ENCODE data around the gene ASCL2. TPM values are rescaled to one million over a fixed set of nuclear protein-coding genes. Genes with fewer than 3 reads are reported as not detected.

ASCL2 gene
- total and polyA plus RNA-seq, 7 experiments from 2014 or later = 0.32 to 2.1 (median 0.45) TPM; not detected in 3

DNA sequence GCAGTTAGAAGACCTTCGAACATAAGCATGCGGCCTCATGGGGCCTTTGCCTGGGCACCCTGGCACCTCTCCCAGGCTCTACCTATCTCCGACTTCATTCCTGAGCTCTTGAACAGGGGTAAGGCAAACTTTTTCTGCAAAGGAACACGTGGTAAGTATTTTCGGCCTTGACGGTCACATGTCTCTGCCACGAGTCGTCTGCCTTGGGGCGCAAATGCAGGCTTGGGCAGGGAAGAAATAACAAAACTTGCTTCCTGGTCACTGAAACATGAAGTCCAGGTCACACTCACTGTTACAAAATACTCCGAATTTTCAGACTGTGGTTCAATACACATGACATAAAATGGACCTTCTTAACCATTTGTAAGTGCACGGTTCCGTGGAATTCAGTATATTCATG, 3.4 kb upstream of the ASCL2 start:
- Mint-ChIP-seq H3K27me3 (peaks cover 0 to 45% (median 12%) of the 10 kb centered on the region in 5 donors), H3K27ac (no peak overlapping the region), H3K36me3 (peaks cover 0 to 11% (median 7%) of the 10 kb centered on the region in 5 donors), H3K4me3 (no peak overlapping the region), H3K9me3 (peaks cover 0 to 14% (median 4%) of the 10 kb centered on the region in 11 donors), H3K4me1 (peaks cover 0 to 7% (median 4%) of the 10 kb centered on the region in 7 donors)
- no peaks in the 10 kb centered on the region for H3K9me3 ChIP-seq (ENCODE audit: control insufficient read depth in 2 of 3, low read length in 3 of 3)
- ChIA-PET CTCF (no interaction called here), POLR2A (no interaction called here)
- H3K4me3 ChIP-seq (ENCODE audit: low read length) = no peak overlapping the region
- H3K4me1 ChIP-seq (ENCODE audit: control insufficient read depth in 2 of 2, insufficient read depth in 2 of 2, low read length in 2 of 2) = no peaks in the 10 kb centered on the region
- no peak overlapping the region for H3K27ac ChIP-seq (ENCODE audit: low read depth, low read length)
- ATAC-seq (no peak), DNase-seq (no peak)
- no peaks in the 10 kb centered on the region for H3K27me3 ChIP-seq (ENCODE audit: control insufficient read depth in 2 of 2, insufficient read depth in 2 of 2, low read length in 2 of 2)
- intact Hi-C loops (cut with micrococcal nuclease) = no loop called here
- no peaks in the 10 kb centered on the region for H3K36me3 ChIP-seq (ENCODE audit: control insufficient read depth in 2 of 3, insufficient read depth in 3 of 3, low read length in 3 of 3)

- no peak for ATAC-seq
- intact Hi-C loops (cut with micrococcal nuclease) = no loop called here
- peaks cover 0 to 10% (median 7%) of the 10 kb centered on the region in 5 donors for H3K36me3 Mint-ChIP-seq
- ChIA-PET POLR2A (no interaction called here), CTCF (no interaction called here)
- Histone ChIP-seq H3K27ac (ENCODE audit: low read depth, low read length) (no peak overlapping the region), H3K4me3 (ENCODE audit: low read length) (no peak overlapping the region), H3K9me3 (ENCODE audit: control insufficient read depth in 2 of 3, low read length in 3 of 3) (no peaks in the 10 kb centered on the region), H3K36me3 (ENCODE audit: control insufficient read depth in 2 of 3, insufficient read depth in 3 of 3, low read length in 3 of 3) (no peaks in the 10 kb centered on the region), H3K4me1 (ENCODE audit: control insufficient read depth in 2 of 2, insufficient read depth in 2 of 2, low read length in 2 of 2) (peaks cover 0 to 4% of the 10 kb centered on the region in 2 donors), H3K27me3 (ENCODE audit: control insufficient read depth in 2 of 2, insufficient read depth in 2 of 2, low read length in 2 of 2) (no peaks in the 10 kb centered on the region)
- no peak overlapping the region for H3K4me3 Mint-ChIP-seq
- peak in 1 of 9 donors; percentile 13 for DNase-seq
- H3K4me1 Mint-ChIP-seq = peaks cover 4 to 10% (median 4%) of the 10 kb centered on the region in 7 donors
- peaks cover 0 to 10% (median 2%) of the 10 kb centered on the region in 11 donors for H3K9me3 Mint-ChIP-seq
- H3K27me3 Mint-ChIP-seq = peaks cover 0 to 48% (median 12%) of the 10 kb centered on the region in 5 donors
- H3K27ac Mint-ChIP-seq = no peak overlapping the region
These were observed 2.9 kb upstream of the ASCL2 start for GRCh38 chr11:2273311-2273710.

GRCh38 chr11:2272946-2273280, 2.5 kb upstream of the ASCL2 start:
- Histone ChIP-seq H3K4me3 (ENCODE audit: low read length) (no peak overlapping the region), H3K36me3 (ENCODE audit: control insufficient read depth in 2 of 3, insufficient read depth in 3 of 3, low read length in 3 of 3) (no peaks in the 10 kb centered on the region), H3K27me3 (ENCODE audit: control insufficient read depth in 2 of 2, insufficient read depth in 2 of 2, low read length in 2 of 2) (no peaks in the 10 kb centered on the region), H3K9me3 (ENCODE audit: control insufficient read depth in 2 of 3, low read length in 3 of 3) (no peaks in the 10 kb centered on the region), H3K4me1 (ENCODE audit: control insufficient read depth in 2 of 2, insufficient read depth in 2 of 2, low read length in 2 of 2) (peaks cover 0 to 4% of the 10 kb centered on the region in 2 donors), H3K27ac (ENCODE audit: low read depth, low read length) (no peak overlapping the region)
- Mint-ChIP-seq H3K4me1 (peaks cover 3 to 10% (median 5%) of the 10 kb centered on the region in 7 donors), H3K4me3 (peak overlapping the region in 1 of 10 donors; percentile 1), H3K27me3 (peaks cover 0 to 48% (median 10%) of the 10 kb centered on the region in 5 donors), H3K36me3 (peaks cover 0 to 7% (median 4%) of the 10 kb centered on the region in 5 donors), H3K9me3 (peaks cover 0 to 7% (median under 1%) of the 10 kb centered on the region in 11 donors), H3K27ac (no peak overlapping the region)
- ChIA-PET POLR2A (no interaction called here), CTCF (no interaction called here)
- no peak for ATAC-seq
- no peak for DNase-seq
- intact Hi-C loops (cut with micrococcal nuclease) = no loop called here

DNA sequence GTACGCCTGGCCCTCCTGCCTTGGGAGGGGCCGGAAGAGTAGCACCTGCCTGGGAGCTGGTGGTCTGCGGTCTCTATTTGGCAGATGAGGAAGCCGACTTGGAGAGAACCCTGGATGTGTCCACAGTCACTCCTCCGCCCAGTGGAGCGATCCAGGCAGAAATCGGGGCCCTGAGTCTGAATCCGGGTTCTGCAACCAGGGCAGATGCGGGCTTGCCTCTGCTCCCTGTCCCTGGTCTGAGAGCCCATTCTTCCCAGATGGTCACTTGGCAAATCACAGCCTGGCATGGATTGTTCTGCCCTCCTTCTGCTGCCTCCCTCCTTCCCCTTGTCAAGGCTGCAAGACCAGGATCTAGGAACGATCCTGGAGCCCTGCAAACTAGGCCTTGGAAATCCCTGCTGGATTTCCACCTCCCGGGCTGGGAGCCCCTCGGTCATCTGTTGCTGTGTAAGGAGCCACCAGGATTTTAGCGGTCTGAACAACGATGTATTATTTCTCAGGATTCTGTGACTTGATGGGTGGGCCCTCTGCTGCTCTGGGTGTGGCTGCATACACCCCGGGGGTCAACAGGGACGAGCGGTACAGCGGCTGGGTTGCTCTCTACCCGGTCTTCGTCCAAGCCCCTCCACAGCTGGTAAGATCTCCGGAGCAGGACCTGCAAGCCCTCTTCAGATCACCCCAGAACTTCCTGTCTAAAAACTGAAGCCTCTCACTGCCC, 2.0 kb upstream of the ASCL2 start:
- H3K27ac ChIP-seq (ENCODE audit: low read depth, low read length) = no peak overlapping the region
- peak overlapping the region in 5 of 10 donors; percentile 29 to 82 (median 42) for H3K4me3 Mint-ChIP-seq
- peaks cover 0 to 10% (median 5%) of the 10 kb centered on the region in 7 donors for H3K4me1 Mint-ChIP-seq
- peaks cover 0 to 4% of the 10 kb centered on the region in 2 donors for H3K4me1 ChIP-seq (ENCODE audit: control insufficient read depth in 2 of 2, insufficient read depth in 2 of 2, low read length in 2 of 2)
- peaks cover 0 to 1% (median 0%) of the 10 kb centered on the region in 11 donors for H3K9me3 Mint-ChIP-seq
- ATAC-seq (no peak), DNase-seq (peak in 1 of 9 donors; percentile 21)
- ChIA-PET CTCF (no interaction called here), POLR2A (no interaction called here)
- H3K27me3 Mint-ChIP-seq = peaks cover 0 to 44% (median 8%) of the 10 kb centered on the region in 5 donors
- no peak overlapping the region for H3K27ac Mint-ChIP-seq
- H3K4me3 ChIP-seq (ENCODE audit: low read length) = no peak overlapping the region
- H3K36me3 Mint-ChIP-seq = peaks cover 0 to 2% (median 0%) of the 10 kb centered on the region in 5 donors
- no peaks in the 10 kb centered on the region for H3K36me3 ChIP-seq (ENCODE audit: control insufficient read depth in 2 of 3, insufficient read depth in 3 of 3, low read length in 3 of 3)
- H3K9me3 ChIP-seq (ENCODE audit: control insufficient read depth in 2 of 3, low read length in 3 of 3) = no peaks in the 10 kb centered on the region
- H3K27me3 ChIP-seq (ENCODE audit: control insufficient read depth in 2 of 2, insufficient read depth in 2 of 2, low read length in 2 of 2) = no peaks in the 10 kb centered on the region
- intact Hi-C loops (cut with micrococcal nuclease) = no loop called here

DNA sequence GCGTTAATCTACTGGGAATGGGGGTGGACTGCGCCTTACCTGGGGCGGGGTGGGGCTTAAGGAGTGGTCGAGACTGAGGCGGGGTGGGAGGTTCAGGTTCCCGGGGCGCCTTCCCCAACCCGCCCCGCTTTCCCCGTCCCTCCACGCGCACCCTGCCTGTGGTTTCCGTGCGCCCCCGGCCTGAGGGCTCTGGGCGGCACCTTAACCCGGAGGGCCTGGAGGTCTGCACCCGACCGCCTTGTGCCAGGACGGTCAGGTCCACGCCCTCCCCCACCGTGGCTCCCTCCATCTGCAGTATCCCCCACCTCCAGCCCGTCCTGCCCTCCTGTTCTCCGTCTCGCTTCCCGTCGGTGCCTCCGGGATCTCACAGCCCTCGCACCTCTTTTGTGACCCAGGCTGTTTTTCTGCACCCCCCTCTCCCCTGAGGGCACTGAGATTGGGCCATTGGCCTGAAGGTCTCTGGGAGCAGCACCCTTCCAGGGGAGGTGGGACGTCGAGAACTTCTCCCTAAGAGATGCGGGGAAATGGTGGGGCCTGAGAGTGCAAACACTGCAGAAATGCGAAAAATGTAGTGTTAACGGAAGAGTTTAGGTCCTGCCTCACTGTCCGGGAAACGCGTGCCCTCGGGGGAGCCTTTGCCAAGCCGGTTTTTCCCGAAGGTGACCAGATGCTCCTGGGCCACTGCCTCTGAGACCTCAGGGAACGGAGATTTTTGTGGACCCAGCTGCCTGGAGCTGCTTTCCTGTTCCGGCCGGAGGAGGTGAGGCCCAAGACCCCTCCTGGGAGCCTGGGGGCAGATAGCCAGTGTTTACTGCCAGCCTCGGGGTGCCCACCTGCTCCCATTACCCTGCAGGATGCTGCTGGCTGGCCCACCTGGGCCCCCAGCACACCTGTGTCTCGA, 1.2 kb upstream of the ASCL2 start:
- Mint-ChIP-seq H3K36me3 (no peaks in the 10 kb centered on the region), H3K27me3 (peaks cover 0 to 44% (median 8%) of the 10 kb centered on the region in 5 donors), H3K4me1 (peaks cover 0 to 12% (median 6%) of the 10 kb centered on the region in 7 donors), H3K4me3 (peak overlapping the region in 7 of 10 donors; percentile 14 to 82 (median 42)), H3K9me3 (no peaks in the 10 kb centered on the region), H3K27ac (no peak overlapping the region)
- ATAC-seq (no peak), DNase-seq (no peak)
- Histone ChIP-seq H3K9me3 (ENCODE audit: control insufficient read depth in 2 of 3, low read length in 3 of 3) (no peaks in the 10 kb centered on the region), H3K4me1 (ENCODE audit: control insufficient read depth in 2 of 2, insufficient read depth in 2 of 2, low read length in 2 of 2) (peaks cover 4 to 6% of the 10 kb centered on the region in 2 donors), H3K27me3 (ENCODE audit: control insufficient read depth in 2 of 2, insufficient read depth in 2 of 2, low read length in 2 of 2) (no peaks in the 10 kb centered on the region), H3K27ac (ENCODE audit: low read depth, low read length) (no peak overlapping the region), H3K4me3 (ENCODE audit: low read length) (no peak overlapping the region), H3K36me3 (ENCODE audit: control insufficient read depth in 2 of 3, insufficient read depth in 3 of 3, low read length in 3 of 3) (no peaks in the 10 kb centered on the region)
- intact Hi-C loops (cut with micrococcal nuclease) = no loop called here
- POLR2A ChIA-PET = no interaction called here
- CTCF ChIA-PET = no interaction called here

DNA sequence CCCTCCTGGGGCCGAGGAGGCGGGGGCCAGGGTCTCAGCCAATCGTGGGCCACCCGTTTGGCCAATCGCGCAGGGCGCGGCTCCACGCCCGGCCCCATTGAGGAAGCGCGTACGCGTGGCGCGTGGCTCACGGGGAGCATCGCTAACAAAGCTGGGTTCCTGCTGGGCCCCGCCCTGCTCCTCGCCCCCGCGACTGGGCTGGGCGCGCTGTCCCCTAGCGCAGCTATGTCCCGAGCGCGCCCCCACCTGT, 614 bp upstream of the ASCL2 start:
- intact Hi-C loops (cut with micrococcal nuclease) = no loop called here
- CTCF ChIA-PET = no interaction called here
- no peaks in the 10 kb centered on the region for H3K36me3 ChIP-seq (ENCODE audit: control insufficient read depth in 2 of 3, insufficient read depth in 3 of 3, low read length in 3 of 3)
- Mint-ChIP-seq H3K36me3 (no peaks in the 10 kb centered on the region), H3K27ac (no peak overlapping the region), H3K4me3 (peak overlapping the region in 1 of 10 donors; percentile 82), H3K9me3 (no peaks in the 10 kb centered on the region), H3K4me1 (peaks cover 5 to 17% (median 12%) of the 10 kb centered on the region in 7 donors), H3K27me3 (peaks cover 0 to 44% (median 8%) of the 10 kb centered on the region in 5 donors)
- DNase-seq (peak in 3 of 9 donors; percentile 25 to 54 (median 32)), ATAC-seq (peak; percentile 80)
- no peak overlapping the region for H3K27ac ChIP-seq (ENCODE audit: low read depth, low read length)
- POLR2A ChIA-PET = no interaction called here
- H3K4me1 ChIP-seq (ENCODE audit: control insufficient read depth in 2 of 2, insufficient read depth in 2 of 2, low read length in 2 of 2) = peaks cover 9 to 12% of the 10 kb centered on the region in 2 donors
- H3K4me3 ChIP-seq (ENCODE audit: low read length) = no peak overlapping the region
- no peaks in the 10 kb centered on the region for H3K9me3 ChIP-seq (ENCODE audit: control insufficient read depth in 2 of 3, low read length in 3 of 3)
- no peaks in the 10 kb centered on the region for H3K27me3 ChIP-seq (ENCODE audit: control insufficient read depth in 2 of 2, insufficient read depth in 2 of 2, low read length in 2 of 2)
